HG02943 (cell line): Measurements from ENCODE around the gene OXNAD1.

ENCODE experiments used
- ATAC-seq: cut with Tn5 transposase; IDR thresholded peaks from one replicate; pipeline ENCODE4 v1.9.1; 2021; ENCODE audit warnings: mild to moderate bottlenecking, low read depth, moderate library complexity; ENCODE audit not compliant: unreplicated experiment

OXNAD1 gene

GRCh38 chr3:16264708-16265454 lies at the start of gene OXNAD1, which contains the start of gene DPH3:
TSS of gene OXNAD1 (plus strand) at chr3:16265212. CDS start at chr3:16270953, 5,741 bp downstream.
TSS of gene DPH3 (minus strand) at chr3:16264943. CDS start at chr3:16264876, 67 bp downstream.
- ATAC-seq = peak; percentile 99

DNA sequence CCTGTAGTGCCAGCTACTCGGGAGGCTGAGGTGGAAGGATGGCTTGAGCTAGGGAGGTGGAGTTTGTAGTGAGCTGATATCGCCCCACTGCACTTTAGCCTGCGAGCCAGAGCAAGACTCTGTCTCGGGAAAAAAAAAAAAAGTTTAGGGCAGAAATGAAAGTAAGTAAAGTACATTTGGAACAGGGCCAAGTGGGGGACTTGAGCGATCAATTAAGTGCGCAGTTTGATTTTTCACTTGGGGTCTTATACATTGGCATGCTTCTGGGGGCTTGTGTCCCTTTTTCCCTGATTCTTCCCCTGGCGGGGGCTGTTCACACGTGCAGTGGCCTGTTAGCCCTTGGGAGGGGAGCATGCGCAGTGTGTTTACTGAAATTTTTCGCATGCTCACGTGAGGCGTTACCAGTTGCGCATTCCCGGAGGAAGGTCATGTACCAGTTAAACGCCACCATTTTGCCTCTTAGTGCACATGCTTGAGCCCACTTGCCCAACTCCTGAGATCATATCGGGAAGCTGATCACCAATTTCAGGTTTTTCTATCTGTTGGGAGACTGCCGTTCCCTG lies 48.6 kb upstream of the OXNAD1 start:
- no peak for ATAC-seq

DNA sequence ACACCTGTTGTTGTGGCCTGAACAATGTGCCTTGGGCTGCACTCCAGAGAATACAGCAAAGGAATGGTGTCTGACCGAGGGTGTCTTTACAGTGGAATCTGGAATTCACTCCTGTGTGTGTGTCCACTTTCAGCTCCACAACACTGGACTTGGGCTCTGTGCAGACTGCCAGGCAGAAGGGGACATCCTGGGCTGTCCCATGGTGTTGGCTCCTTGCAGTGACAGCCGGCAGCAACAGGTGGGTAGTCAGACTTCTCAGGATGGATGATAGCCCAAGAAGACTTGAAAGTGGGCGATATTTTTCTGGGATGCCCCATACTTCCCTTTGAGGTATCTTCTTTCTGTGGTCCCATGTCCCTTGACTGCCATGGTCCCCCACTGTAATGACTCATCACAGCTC lies 45.2 kb upstream of the OXNAD1 start:
- ATAC-seq = no peak

GRCh38 chr3:16221990-16222389 lies 43.0 kb upstream of the OXNAD1 start:
- ATAC-seq = no peak

DNA sequence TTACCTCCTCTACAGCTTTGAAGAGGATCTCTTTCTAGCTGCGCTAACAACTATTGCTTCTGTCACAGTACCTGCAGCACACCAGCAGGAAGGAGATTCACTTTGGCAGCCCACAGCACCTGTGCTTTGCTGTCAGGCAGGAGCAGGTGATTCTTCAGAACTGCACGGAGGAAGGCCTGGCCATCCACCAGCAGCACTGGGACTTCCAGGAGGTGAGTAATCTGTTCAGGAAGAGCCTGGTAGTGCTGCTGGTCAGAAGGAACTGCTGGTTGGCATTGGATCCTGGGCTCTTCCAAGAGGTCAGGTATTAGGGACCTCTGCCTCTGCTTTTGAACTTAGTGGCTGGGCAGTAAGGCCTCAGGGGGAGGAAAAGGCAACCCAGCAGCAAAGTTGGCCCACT lies 42.5 kb upstream of the OXNAD1 start:
- ATAC-seq = no peak

- no peak for ATAC-seq
Measured at GRCh38 chr3:16224325-16224724, 40.7 kb upstream of the OXNAD1 start.

DNA sequence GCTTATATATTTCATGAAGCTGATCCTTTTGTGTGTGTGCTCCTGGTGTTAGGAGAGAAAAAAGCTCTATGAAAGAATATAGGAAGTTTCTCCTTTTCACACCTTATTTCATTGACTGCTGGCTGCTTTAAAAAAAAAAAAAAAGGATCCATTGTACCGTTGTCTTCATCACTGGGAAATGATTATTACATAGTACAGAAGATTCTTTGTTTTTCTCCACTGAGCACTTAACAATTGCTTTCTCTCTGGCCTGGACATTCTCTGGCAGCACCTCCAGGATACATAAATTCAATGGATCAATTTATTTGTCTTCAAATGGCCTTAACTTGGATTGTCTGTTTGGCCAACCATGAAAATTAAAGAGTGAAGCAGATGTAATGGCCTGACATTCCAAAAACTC lies 37.4 kb upstream of the OXNAD1 start:
- no peak for ATAC-seq

DNA sequence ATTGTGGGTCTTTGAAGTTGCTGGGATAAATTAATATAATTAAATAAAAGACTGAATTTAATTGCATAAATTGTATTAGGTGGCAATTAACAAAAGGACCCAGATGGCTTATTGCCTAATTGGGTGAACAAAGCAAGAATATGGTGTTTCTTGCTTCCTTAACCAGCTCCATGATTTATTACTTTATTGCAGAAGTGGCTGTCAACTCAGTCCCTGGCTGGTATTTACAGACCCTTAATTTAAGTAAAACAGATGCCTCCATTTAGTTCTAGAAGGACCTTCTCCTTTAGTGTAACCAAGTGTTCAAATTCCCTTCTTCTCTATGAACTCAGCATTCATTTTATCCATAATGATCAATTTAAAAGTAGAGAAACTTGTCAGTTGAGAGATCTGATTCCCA lies 35.3 kb upstream of the OXNAD1 start:
- ATAC-seq = no peak

- ATAC-seq = no peak
Measured at GRCh38 chr3:16231983-16232382, 33.0 kb upstream of the OXNAD1 start.

- no peak for ATAC-seq
Measured at GRCh38 chr3:16233806-16234205, 31.2 kb upstream of the OXNAD1 start.

DNA sequence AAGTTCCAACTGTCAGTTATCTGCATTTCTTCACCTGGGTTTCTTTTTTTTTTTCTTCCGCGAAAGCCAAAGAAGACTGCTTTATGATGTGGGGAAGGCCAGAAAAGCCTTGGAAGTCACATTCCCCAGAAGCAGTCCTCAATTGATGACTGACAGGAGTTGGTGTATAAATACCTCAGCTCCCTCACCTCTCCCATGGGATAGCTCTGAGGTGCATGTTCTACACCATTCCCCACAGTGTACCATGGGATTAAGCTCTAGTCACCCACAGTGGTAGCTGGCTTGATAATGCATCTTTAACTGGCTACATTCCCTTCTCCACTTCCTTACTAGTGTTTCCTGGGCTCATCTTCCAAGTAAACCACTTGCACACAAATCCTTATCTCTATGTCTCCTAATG lies 30.7 kb upstream of the OXNAD1 start:
- no peak for ATAC-seq

- ATAC-seq = no peak
Measured at GRCh38 chr3:16236030-16236639, 28.9 kb upstream of the OXNAD1 start.

- ATAC-seq = no peak
Measured at GRCh38 chr3:16236856-16237393, 28.1 kb upstream of the OXNAD1 start.

- ATAC-seq = no peak
Measured at GRCh38 chr3:16239086-16239770, 25.8 kb upstream of the OXNAD1 start.

GRCh38 chr3:16239780-16240179 lies 25.2 kb upstream of the OXNAD1 start:
- no peak for ATAC-seq

- ATAC-seq = no peak
Measured at GRCh38 chr3:16240229-16241023, 24.6 kb upstream of the OXNAD1 start.

DNA sequence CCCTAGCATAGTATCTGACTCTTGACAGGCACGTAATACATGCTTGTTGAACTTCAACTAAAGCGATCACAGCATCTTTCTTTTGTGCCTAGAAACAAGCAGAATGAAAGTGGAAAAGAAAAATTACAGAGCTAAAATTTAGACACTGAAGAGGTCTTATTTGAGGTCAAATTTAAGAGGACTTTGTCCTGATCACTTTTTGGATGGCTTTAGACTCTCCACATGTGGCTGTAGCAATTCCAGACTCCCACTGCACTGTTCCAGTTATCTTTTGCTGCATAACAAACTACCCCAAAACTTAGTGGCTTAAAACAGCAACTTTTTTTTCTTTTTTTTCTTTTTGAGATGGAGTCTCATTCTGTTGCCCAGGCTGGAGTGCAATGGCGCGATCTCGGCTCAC lies 23.8 kb upstream of the OXNAD1 start:
- no peak for ATAC-seq

DNA sequence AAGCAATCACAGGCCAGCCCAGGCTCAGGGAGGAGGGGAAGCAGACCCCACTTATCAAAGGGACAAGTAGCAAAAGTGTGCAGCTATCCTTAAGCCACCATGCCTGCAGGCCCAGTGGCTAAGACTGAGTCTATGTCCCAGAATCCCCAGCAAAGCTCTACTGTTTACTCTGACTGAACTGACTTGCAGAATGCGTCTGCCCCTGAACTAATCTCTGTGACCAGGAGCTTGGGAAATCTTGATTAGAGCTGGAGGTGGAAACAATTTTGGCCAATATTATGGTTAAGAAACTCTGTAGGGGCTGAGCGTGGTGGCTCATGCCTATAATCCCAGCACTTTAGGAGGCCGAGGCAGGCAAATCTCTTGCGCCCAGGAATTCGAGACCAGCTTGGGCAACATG lies 22.8 kb upstream of the OXNAD1 start:
- ATAC-seq = no peak

DNA sequence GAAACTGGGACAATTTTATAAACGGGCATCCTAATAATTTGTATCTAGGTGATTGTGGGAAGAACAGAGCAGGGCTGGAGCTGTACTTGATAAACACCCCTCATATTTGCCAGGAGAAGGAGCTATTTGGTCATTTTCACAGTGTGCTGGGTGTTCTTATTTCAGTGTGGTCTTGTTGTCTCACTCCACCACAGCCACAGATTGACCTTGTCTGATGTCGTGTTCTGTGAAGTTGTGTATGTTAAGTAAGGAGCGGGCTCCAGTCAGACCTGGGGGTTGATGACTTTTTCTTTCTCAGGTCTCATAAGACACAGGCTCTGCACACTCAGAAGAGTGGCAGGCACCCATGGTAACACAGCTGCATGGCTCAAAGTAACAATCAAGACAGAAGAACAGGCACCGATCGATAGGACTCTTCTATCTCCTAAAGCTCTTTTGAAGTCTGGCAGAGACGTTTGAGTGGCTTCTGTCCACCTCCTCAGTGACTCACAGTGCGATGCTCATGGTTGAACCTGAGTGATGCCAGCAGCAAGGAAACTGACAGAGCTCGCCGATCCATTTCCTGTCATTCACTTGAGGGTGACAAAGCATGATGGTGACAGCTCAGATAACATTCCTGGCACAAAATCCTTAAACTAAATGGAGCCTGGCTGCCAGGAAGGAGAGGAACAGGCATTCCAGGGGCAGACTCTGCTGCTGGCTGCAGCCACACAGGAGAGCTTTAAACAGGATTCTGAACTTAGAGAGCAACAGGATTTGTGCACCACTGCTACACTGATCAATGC lies 21.1 kb upstream of the OXNAD1 start:
- ATAC-seq = no peak
